Activated gamma-delta T cell (primary cell): ENCODE measurements around the gene GLTP.
"Not testable (repeated sequence)": the region's sequence is repeated elsewhere in the genome, so short reads cannot be mapped to it uniquely, and the experiment has no call there.

ENCODE experiments used
- DNase-seq: peaks from one replicate; lab custom pipeline; 2025; lab: John Stamatoyannopoulos, UW

Gene GLTP

GRCh38 chr12:109878247-109878625 is 2.1 kb downstream of the GLTP start:
- no peak for DNase-seq

- DNase-seq: no peak
These were observed 2.7 kb downstream of the GLTP start for GRCh38 chr12:109877504-109878246.

- no peak for DNase-seq
These were observed 3.9 kb downstream of the GLTP start for GRCh38 chr12:109876406-109876805.

GRCh38 chr12:109875572-109876131 is 4.7 kb downstream of the GLTP start:
- DNase-seq: no peak

GRCh38 chr12:109873653-109874052 is 6.7 kb downstream of the GLTP start:
- DNase-seq: no peak

- no peak for DNase-seq
These were observed 8.6 kb downstream of the GLTP start for GRCh38 chr12:109871668-109872314.

GRCh38 chr12:109870648-109871047 is 9.7 kb downstream of the GLTP start:
- DNase-seq: no peak

- DNase-seq: no peak
These were observed 11.9 kb downstream of the GLTP start for GRCh38 chr12:109868182-109869051.

- DNase-seq: no peak
These were observed 15.4 kb downstream of the GLTP start for GRCh38 chr12:109864916-109865315.

GRCh38 chr12:109863847-109864712 is 16.3 kb downstream of the GLTP start:
- DNase-seq: no peak

GRCh38 chr12:109862491-109862890 is 17.9 kb downstream of the GLTP start:
- not testable (repeated sequence) for DNase-seq

- no peak for DNase-seq
These were observed 18.5 kb downstream of the GLTP start for GRCh38 chr12:109861689-109862314.

GRCh38 chr12:109860977-109861376 is 19.4 kb downstream of the GLTP start:
- DNase-seq: no peak

- DNase-seq: no peak
These were observed 21.6 kb downstream of the GLTP start for GRCh38 chr12:109858764-109859163.

- no peak for DNase-seq
These were observed 22.6 kb downstream of the GLTP start for GRCh38 chr12:109857715-109858114.

- no peak for DNase-seq
These were observed 25.0 kb downstream of the GLTP start for GRCh38 chr12:109855377-109855776.

GRCh38 chr12:109850518-109850917 is 29.8 kb downstream of the GLTP start:
- not testable (repeated sequence) for DNase-seq

- DNase-seq: no peak
These were observed 33.1 kb downstream of the GLTP start for GRCh38 chr12:109847142-109847735.

- DNase-seq: no peak
These were observed 34.5 kb downstream of the GLTP start for GRCh38 chr12:109845824-109846205.
